NB4 (cell line): Measurements from ENCODE around the gene EFNB1.
"Not testable (repeated sequence)": the region's sequence is repeated elsewhere in the genome, so short reads cannot be mapped to it uniquely, and the experiment has no call there.

Source experiments
- CTCF ChIP-seq: IDR thresholded peaks from one replicate; pipeline ENCODE4 v1.5.1; 2012; ENCODE audit warnings: low read depth, low read length
- MAX ChIP-seq: IDR thresholded peaks from 2 replicates; pipeline ENCODE4 v1.6.1; 2011; ENCODE audit warnings: low read depth, low read length
- MYC ChIP-seq: IDR thresholded peaks from 2 replicates; pipeline ENCODE4 v1.6.1; 2011; ENCODE audit warnings: low read depth, low read length

DNA sequence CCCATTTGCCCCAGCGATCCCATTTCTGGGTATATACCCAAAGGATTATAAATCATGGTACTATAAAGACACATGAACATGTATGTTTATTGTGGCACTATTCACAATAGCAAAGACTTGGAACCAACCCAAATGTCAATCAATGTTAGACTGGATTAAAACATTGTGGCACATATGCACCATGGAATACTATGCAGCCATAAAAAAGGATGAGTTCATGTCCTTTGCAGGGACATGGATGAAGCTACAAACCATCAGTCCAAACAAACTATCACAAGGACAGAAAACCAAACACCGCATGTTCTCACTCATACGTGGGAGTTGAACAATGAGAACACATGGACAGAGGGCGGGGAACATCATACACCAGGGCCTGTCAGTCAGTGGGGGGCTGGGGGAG is 47.5 kb upstream of the EFNB1 start:
- not testable (repeated sequence) for TF ChIP-seq MAX, CTCF, MYC
